Activated CD4-positive, alpha-beta memory T cell treated with anti-CD3 and anti-CD28 coated beads for 36 hours (primary cell): ENCODE measurements around the gene PHAX. TPM values are rescaled to one million over a fixed set of nuclear protein-coding genes. Genes with fewer than 3 reads are reported as not detected.
"Not testable (repeated sequence)": the region's sequence is repeated elsewhere in the genome, so short reads cannot be mapped to it uniquely, and the experiment has no call there.

ENCODE experiments used
- CTCF ChIA-PET: fragments of 350-600 bp; sonication (Branson Sonifier 250); formaldehyde crosslinking; loops from one replicate; lab custom pipeline; 2021; ENCODE audit warnings: antibody characterized with exemption, inconsistent platforms; lab: Charles Lee
- POLR2A ChIA-PET: fragments of 350-600 bp; sonication (Branson Sonifier 250); formaldehyde crosslinking; loops from one replicate; lab custom pipeline; 2021; ENCODE audit warnings: antibody characterized with exemption; lab: Charles Lee
- DNase-seq: peaks from one replicate; pipeline ENCODE4 v3.0.0-alpha.2; 2020
- H3K27ac Mint-ChIP-seq: one replicate; pipeline ENCODE4 v1.8.0; 2021; ENCODE audit warnings: mixed read lengths
- H3K27me3 Mint-ChIP-seq: one replicate; pipeline ENCODE4 v1.8.0; 2021; ENCODE audit warnings: mixed read lengths
- H3K36me3 Mint-ChIP-seq: one replicate; pipeline ENCODE4 v1.8.0; 2021; ENCODE audit warnings: mixed read lengths
- H3K4me1 Mint-ChIP-seq: one replicate; pipeline ENCODE4 v1.8.0; 2021; ENCODE audit warnings: low read depth, mixed read lengths
- H3K4me3 Mint-ChIP-seq: one replicate; pipeline ENCODE4 v1.8.0; 2021; ENCODE audit warnings: mild to moderate bottlenecking, mixed read lengths
- H3K9me3 Mint-ChIP-seq: one replicate; pipeline ENCODE4 v1.8.0; 2021; ENCODE audit warnings: mixed read lengths
- intact Hi-C: fragments of 100-400 bp; cut with micrococcal nuclease; formaldehyde crosslinking; loops from one replicate; pipeline ENCODE4 v1.15.1; 2023
- total RNA-seq, 2 experiments: library from RNA; stranded (reverse); gene quantifications; one replicate each; pipeline ENCODE4 v1.2.3, GENCODE V29; 2021

Gene PHAX
- total RNA-seq, 2 experiments from 2014 or later, result 40.7 to 43.2 TPM

DNA sequence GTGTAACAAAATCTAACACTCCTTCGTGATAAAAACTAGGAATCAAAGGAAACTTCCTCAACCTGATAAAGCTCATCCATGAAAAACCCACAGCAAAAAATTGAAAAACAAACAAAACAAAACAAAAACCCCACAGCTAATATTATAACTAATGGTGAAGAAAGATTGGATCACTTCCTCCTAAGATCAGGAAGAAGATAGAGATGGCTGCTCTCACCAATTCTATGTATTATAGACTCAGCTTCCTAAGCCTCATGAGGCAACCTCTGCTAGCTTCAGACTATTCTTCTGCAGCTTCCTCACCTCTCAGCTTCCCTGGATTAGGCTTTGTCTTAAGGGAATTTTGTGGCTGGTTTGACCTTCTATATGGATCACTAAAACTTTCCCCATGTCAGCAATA, 40.1 kb downstream of the PHAX start:
- POLR2A ChIA-PET, result interaction anchor here (1.1 kb wide), 1 partner anchor 40 kb away, joined by 3 read pairs; the partner anchor contains the start of gene PHAX
- H3K4me3 Mint-ChIP-seq, result no peak overlapping the region
- peaks cover 4% of the 10 kb centered on the region for H3K36me3 Mint-ChIP-seq
- peaks cover 6% of the 10 kb centered on the region for H3K9me3 Mint-ChIP-seq
- no peaks in the 10 kb centered on the region for H3K4me1 Mint-ChIP-seq
- H3K27me3 Mint-ChIP-seq, result no peaks in the 10 kb centered on the region
- CTCF ChIA-PET, result no interaction called here
- no peak for DNase-seq
- intact Hi-C loops, result no loop called here
- no peak overlapping the region for H3K27ac Mint-ChIP-seq

DNA sequence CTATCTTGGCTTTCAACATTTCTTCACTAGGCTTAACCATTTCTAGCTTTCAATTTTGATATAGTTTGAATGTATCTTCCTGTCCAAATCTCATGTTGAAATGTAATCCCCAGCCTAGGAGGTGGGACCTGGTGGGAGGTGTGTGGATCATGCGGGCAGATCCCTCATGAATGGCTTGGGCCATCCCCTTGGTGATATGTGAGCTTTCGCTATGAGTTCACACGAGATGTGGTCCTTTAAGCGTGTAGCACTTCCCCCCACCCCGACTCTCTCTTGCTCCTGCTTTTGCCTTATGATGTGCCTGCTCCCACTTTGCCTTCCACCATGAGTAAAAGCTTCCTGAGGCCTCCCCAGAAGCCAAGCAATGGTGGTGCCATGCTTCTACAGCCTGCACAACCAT, 40.6 kb downstream of the PHAX start:
- H3K27me3 Mint-ChIP-seq, result no peaks in the 10 kb centered on the region
- DNase-seq, result no peak
- intact Hi-C loops, result no loop called here
- peaks cover 4% of the 10 kb centered on the region for H3K36me3 Mint-ChIP-seq
- CTCF ChIA-PET, result no interaction called here
- no peaks in the 10 kb centered on the region for H3K4me1 Mint-ChIP-seq
- H3K27ac Mint-ChIP-seq, result no peak overlapping the region
- POLR2A ChIA-PET, result interaction anchor here (1.1 kb wide), 1 partner anchor 41 kb away, joined by 3 read pairs; the partner anchor contains the start of gene PHAX
- no peak overlapping the region for H3K4me3 Mint-ChIP-seq
- H3K9me3 Mint-ChIP-seq, result peaks cover 6% of the 10 kb centered on the region

DNA sequence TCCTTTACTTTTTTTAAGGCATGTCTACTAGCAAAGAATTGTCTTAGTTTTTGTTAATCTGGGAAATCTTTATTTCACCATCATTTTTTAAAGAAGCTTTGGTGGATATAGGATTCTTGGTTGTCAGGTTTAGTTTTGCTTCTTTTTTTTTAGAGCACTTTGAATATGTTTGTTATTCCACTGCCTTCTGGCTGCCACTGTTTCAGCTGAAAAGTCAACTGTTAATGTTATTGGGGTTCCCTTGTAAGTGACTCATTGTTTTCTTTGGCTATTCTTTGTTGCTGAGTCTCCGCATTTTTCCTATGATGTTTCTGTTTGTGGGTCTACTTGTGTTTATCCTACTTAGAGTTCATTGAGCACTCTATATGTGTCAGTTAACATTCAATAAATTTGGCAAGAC, 44.4 kb downstream of the PHAX start:
- no peak overlapping the region for H3K27ac Mint-ChIP-seq
- H3K27me3 Mint-ChIP-seq, result no peaks in the 10 kb centered on the region
- CTCF ChIA-PET, result no interaction called here
- POLR2A ChIA-PET, result no interaction called here
- no peak overlapping the region for H3K4me3 Mint-ChIP-seq
- intact Hi-C loops, result no loop called here
- DNase-seq, result no peak
- peaks cover 6% of the 10 kb centered on the region for H3K9me3 Mint-ChIP-seq
- no peaks in the 10 kb centered on the region for H3K4me1 Mint-ChIP-seq
- peaks cover 4% of the 10 kb centered on the region for H3K36me3 Mint-ChIP-seq

DNA sequence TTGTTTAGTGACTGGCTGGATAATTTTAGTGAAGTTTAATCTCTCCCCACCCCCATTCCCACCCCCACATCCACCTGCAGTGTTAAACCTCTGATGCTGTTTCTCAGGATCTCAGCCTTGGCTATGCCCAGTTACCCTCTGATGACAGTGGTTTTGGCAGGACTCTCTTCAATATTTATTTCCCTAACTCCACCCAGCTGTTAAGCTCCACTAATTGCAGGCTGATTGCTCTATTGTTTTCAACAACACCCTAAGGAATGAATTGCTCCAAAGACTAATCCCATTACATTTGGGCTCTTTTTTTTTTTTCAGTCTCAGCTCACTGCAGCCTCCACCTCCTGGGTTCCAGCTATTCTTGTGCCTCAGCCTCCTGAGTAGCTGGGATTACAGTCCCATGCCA, 46.3 kb downstream of the PHAX start:
- intact Hi-C loops, result no loop called here
- peaks cover 4% of the 10 kb centered on the region for H3K36me3 Mint-ChIP-seq
- H3K4me1 Mint-ChIP-seq, result no peaks in the 10 kb centered on the region
- no peak overlapping the region for H3K4me3 Mint-ChIP-seq
- ChIA-PET POLR2A (no interaction called here), CTCF (no interaction called here)
- no peak for DNase-seq
- H3K27ac Mint-ChIP-seq, result no peak overlapping the region
- H3K9me3 Mint-ChIP-seq, result peaks cover 6% of the 10 kb centered on the region
- no peaks in the 10 kb centered on the region for H3K27me3 Mint-ChIP-seq

DNA sequence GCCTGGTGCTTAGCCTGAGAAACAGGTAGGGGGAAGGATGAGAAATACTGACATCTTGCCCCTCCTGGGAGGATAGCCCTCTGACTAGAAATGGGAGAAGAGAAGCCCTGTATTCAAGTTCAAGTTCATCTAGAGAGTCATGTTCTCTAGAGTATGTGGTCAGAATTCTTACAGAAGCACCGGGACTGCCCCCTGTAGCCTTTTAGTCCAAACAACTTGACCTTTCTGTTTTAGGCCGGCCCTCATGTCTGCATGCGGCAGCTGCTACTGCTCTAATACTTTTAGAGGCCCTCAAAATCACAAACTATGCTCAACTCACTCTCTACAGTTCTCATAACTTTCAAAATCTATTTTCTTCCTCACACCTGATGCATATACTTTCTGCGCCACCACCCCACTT, 47.7 kb downstream of the PHAX start:
- intact Hi-C loops, result no loop called here
- H3K4me3 Mint-ChIP-seq, result no peak overlapping the region
- peaks cover 6% of the 10 kb centered on the region for H3K9me3 Mint-ChIP-seq
- H3K4me1 Mint-ChIP-seq, result no peaks in the 10 kb centered on the region
- no peak for DNase-seq
- CTCF ChIA-PET, result no interaction called here
- H3K27ac Mint-ChIP-seq, result no peak overlapping the region
- no peaks in the 10 kb centered on the region for H3K27me3 Mint-ChIP-seq
- peaks cover 4% of the 10 kb centered on the region for H3K36me3 Mint-ChIP-seq
- POLR2A ChIA-PET, result no interaction called here

DNA sequence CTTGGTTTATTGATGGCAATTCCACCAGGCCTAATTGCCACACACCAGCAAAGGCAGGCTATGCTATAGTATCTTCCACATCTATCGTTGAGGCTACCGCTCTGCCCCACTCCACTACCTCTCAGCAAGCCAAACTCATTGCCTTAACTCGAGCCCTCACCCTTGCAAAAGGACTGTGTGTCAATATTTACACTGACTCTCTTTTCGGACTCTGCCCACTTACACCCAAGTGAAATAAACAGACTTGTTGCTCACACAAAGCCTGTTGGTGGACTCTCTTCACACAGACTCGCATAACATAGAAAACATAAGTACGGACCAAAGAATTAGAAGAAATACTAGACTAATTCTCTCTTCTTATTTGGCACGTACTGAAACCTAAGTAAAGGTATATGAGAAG, 48.3 kb downstream of the PHAX start:
- POLR2A ChIA-PET, H3K9me3 Mint-ChIP-seq, H3K27me3 Mint-ChIP-seq, H3K4me3 Mint-ChIP-seq, H3K36me3 Mint-ChIP-seq, H3K27ac Mint-ChIP-seq, DNase-seq, intact Hi-C loops, H3K4me1 Mint-ChIP-seq: not testable (repeated sequence)
- CTCF ChIA-PET, result interaction anchor here (0.7 kb wide), 1 partner anchor 843 kb away, joined by 3 read pairs; no protein-coding TSS in a partner anchor

DNA sequence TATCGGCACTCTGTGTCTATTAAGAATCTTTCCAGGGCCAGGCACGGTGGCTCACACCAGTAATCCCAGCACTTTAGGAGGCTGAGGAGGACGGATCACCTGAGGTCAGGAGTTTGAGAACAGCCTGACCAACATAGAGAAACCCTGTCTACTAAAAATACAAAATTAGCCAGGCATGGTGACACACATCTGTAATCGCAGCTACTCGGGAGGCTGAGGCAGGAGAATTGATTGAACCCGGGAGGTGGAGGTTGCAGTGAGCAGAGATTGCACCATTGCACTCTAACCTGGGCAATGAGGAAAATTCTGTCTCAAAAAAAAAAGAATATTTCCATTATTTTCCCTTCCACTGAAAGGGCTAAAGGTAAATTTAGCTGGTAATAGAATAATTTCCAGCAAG, 49.0 kb downstream of the PHAX start:
- H3K27me3 Mint-ChIP-seq, POLR2A ChIA-PET, H3K9me3 Mint-ChIP-seq, H3K4me1 Mint-ChIP-seq, H3K36me3 Mint-ChIP-seq, DNase-seq, H3K27ac Mint-ChIP-seq, H3K4me3 Mint-ChIP-seq, intact Hi-C loops: not testable (repeated sequence)
- CTCF ChIA-PET, result interaction anchor here (0.7 kb wide), 1 partner anchor 842 kb away, joined by 3 read pairs; no protein-coding TSS in a partner anchor

DNA sequence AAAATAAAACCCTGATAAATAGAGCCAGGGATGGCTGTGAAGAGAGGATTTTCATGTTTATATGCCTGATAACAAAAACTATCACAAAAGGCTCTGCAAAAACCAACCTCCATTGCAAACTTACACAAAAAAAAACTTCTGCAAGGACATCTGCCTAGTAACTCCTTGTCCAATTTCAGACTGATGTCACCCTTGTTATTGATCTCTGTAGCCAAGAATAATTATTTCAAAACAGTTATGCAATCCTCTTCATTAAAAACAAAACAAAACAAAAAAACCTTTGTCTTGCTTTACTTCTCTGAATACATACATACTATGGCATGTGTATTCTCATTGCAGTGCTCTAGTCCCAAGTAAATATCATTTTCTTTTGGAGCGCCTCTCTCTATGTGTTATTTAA, 49.7 kb downstream of the PHAX start:
- Mint-ChIP-seq H3K9me3 (peaks cover 2% of the 10 kb centered on the region), H3K36me3 (peaks cover under 1% of the 10 kb centered on the region), H3K27me3 (no peaks in the 10 kb centered on the region), H3K4me1 (no peaks in the 10 kb centered on the region), H3K4me3 (no peak overlapping the region), H3K27ac (no peak overlapping the region)
- intact Hi-C loops, result no loop called here
- POLR2A ChIA-PET, result no interaction called here
- CTCF ChIA-PET, result no interaction called here
- DNase-seq, result no peak

DNA sequence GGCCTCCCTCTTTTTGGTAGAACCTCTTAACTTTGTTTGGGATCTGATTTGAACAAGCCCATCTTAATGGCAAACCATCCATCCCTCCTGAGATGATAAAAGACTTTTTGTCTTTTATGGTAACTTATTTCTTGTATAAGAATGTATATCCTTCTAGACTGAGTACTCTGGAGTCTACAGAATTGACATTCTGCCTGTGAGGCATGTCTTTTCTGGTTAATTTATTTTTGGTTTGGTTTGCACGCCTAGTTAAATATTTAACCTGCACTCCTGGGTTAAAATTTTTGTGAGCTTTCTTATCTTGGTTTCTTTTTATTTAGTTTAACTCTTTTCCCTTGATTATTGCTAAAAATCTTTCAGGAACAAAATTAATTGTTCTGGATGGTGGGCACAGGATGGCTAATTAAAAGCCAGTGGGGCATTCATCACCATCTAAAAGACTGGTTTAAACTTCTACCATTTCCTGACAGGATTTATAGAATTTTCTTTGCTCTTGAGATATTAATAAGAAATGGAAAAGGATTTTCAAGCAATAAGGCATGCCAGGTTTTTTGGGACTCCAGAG, 50.3 kb downstream of the PHAX start:
- Mint-ChIP-seq H3K27me3 (no peaks in the 10 kb centered on the region), H3K36me3 (no peaks in the 10 kb centered on the region), H3K27ac (no peak overlapping the region), H3K4me1 (no peaks in the 10 kb centered on the region), H3K9me3 (no peaks in the 10 kb centered on the region), H3K4me3 (no peak overlapping the region)
- ChIA-PET CTCF (no interaction called here), POLR2A (interaction anchor here (0.6 kb wide), 1 partner anchor 17 kb away, joined by 3 read pairs; no protein-coding TSS in a partner anchor)
- DNase-seq, result no peak
- intact Hi-C loops, result no loop called here

DNA sequence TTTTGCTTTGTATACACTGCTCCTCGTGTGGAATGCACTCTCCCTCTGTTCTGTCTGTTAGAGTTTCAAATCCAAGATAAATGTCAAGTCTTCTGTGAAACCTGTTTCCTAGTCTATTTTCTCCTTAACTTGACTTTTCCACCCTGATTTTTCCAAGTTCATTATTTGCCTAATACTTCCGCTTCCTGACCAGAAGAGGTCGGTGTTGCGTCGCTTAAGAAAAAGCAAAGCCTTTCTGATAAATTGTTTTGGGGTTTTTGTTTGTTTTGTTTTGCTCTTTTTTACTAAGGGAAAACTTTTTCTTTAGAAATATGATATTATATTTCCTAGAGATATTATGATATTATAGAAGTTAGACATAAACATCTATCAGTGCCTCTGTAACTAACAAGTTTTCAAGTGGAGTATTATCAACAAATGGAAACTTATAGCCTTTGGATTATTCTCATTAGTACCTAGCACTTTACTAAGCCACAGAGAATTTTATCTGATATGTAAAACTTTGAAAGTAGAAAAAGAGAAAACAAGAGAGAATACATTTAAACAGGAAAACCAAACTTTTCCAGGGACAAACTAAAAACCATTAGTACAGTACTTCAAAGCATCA, 55.8 kb downstream of the PHAX start:
- Mint-ChIP-seq H3K4me3 (no peak overlapping the region), H3K36me3 (no peaks in the 10 kb centered on the region), H3K4me1 (peaks cover 6% of the 10 kb centered on the region), H3K27me3 (no peaks in the 10 kb centered on the region), H3K9me3 (no peaks in the 10 kb centered on the region), H3K27ac (no peak overlapping the region)
- POLR2A ChIA-PET, result no interaction called here
- CTCF ChIA-PET, result interaction anchor here (0.6 to 2.9 kb wide), 7 partner anchors 62 to 834 kb away, joined by 3 to 28 read pairs (median 3); no protein-coding TSS in a partner anchor
- intact Hi-C loops, result loop anchor here (1.0 kb wide), 2 partner anchors 658 to 837 kb away; no protein-coding TSS in a partner anchor
- peak; percentile 30 for DNase-seq

DNA sequence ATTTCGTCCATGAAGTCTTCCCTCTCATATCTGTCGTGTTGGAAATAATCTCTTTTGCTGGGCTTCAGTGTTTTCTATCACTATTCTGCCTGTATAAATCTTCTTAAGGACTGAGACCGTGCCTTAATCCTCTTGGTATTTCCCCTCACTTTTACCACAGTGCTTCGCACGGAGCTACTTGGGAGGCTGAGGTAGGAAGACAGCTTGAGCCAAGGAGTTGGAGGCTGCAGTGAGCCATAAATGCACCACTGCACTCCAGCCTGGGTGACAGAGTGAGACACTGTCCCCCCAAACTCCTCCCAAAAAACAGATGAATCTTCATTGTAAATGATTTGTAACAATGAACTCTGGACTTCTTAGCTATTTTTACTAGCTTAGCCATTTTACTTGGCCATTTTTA, 57.8 kb downstream of the PHAX start:
- no peaks in the 10 kb centered on the region for H3K9me3 Mint-ChIP-seq
- H3K27ac Mint-ChIP-seq, result no peak overlapping the region
- H3K4me1 Mint-ChIP-seq, result peaks cover 6% of the 10 kb centered on the region
- intact Hi-C loops, result no loop called here
- no peaks in the 10 kb centered on the region for H3K36me3 Mint-ChIP-seq
- POLR2A ChIA-PET, result no interaction called here
- H3K27me3 Mint-ChIP-seq, result no peaks in the 10 kb centered on the region
- DNase-seq, result no peak
- CTCF ChIA-PET, result interaction anchor here (0.6 to 3.4 kb wide), 9 partner anchors 18 to 834 kb away, joined by 3 to 28 read pairs (median 3); partner anchors contain the start of gene PHAX
- H3K4me3 Mint-ChIP-seq, result no peak overlapping the region

DNA sequence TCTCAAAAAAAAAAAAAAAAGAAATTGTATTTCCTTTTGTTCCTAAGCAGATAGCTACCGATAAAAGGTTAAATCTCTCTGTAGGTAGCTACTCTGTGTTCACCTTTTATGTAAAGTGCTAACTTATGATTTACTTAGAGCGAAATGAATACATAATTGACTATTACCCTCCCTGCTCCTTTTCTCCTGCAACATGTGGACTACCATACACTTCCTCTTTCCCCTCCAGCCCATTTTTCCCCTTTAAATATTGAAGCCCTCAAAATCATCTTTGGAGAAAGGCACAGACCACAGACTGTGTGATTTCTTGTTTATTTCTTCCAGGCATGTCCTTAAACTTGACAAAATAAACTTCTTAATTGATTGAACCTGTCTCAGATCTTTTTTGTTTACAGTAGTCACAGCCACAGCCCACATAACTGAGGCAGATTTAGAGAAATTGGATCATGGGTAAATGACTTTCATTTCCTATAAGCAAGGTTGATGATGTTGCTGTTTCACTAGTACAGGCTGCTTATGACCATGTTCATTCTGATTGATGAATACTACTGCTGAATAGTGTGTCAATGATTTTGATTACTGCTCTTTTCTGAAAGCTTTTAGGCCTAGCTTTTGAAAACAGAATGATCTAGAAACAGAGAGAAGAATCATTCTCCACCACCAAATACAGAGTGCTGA, 59.2 kb downstream of the PHAX start:
- H3K9me3 Mint-ChIP-seq, result no peaks in the 10 kb centered on the region
- no peak overlapping the region for H3K4me3 Mint-ChIP-seq
- no peaks in the 10 kb centered on the region for H3K27me3 Mint-ChIP-seq
- H3K36me3 Mint-ChIP-seq, result no peaks in the 10 kb centered on the region
- CTCF ChIA-PET, result interaction anchor here (2.9 to 3.4 kb wide), 2 partner anchors 16 to 119 kb away, joined by 10 to 28 read pairs; no protein-coding TSS in a partner anchor
- intact Hi-C loops, result loop anchor here (5.0 kb wide), 1 partner anchor 567 kb away; no protein-coding TSS in a partner anchor
- POLR2A ChIA-PET, result interaction anchor here (0.7 kb wide), 2 partner anchors 107 to 152 kb away, joined by 3 to 4 read pairs; no protein-coding TSS in a partner anchor
- H3K27ac Mint-ChIP-seq, result peak overlapping the region; percentile 51
- H3K4me1 Mint-ChIP-seq, result peaks cover 6% of the 10 kb centered on the region
- no peak for DNase-seq
